ENCODE data around the gene REV1.

GRCh38 chr2:99417396-99417795, 72.4 kb downstream of the REV1 start:
- TF ChIP-seq, protein P1, sequence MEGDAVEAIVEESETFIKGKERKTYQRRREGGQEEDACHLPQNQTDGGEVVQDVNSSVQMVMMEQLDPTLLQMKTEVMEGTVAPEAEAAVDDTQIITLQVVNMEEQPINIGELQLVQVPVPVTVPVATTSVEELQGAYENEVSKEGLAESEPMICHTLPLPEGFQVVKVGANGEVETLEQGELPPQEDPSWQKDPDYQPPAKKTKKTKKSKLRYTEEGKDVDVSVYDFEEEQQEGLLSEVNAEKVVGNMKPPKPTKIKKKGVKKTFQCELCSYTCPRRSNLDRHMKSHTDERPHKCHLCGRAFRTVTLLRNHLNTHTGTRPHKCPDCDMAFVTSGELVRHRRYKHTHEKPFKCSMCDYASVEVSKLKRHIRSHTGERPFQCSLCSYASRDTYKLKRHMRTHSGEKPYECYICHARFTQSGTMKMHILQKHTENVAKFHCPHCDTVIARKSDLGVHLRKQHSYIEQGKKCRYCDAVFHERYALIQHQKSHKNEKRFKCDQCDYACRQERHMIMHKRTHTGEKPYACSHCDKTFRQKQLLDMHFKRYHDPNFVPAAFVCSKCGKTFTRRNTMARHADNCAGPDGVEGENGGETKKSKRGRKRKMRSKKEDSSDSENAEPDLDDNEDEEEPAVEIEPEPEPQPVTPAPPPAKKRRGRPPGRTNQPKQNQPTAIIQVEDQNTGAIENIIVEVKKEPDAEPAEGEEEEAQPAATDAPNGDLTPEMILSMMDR (IDR thresholded peaks at IDR 0.05; ENCODE audit: low read length), result no peak
- TF ChIP-seq EZH2phosphoT487 (IDR thresholded peaks at IDR 0.05; ENCODE audit: low read length), result no peak
